Liver (tissue), 9 donors: ENCODE measurements around the gene TSKU. TPM values are rescaled to one million over a fixed set of nuclear protein-coding genes. Genes with fewer than 3 reads are reported as not detected.

ENCODE experiments used
- DNase-seq: peaks from one replicate; pipeline ENCODE4 v3.0.0-alpha.2; 2017; ENCODE audit warnings: low spot score
- H3K27ac ChIP-seq, 2 donors: one replicate each; pipeline ENCODE4 v1.7.0; 2013; ENCODE audit warnings: inconsistent platforms in 2 of 2, low read length in 2 of 2, control low read depth in 1 of 2, low read depth in 1 of 2, mild to moderate bottlenecking in 1 of 2
- H3K27me3 ChIP-seq, 4 donors: one replicate each; pipeline versions ENCODE4 v1.6.1 to v1.7.0; 2013; ENCODE audit warnings: low read length in 3 of 4, inconsistent platforms in 1 of 4, mild to moderate bottlenecking in 1 of 4, moderate library complexity in 1 of 4; ENCODE audit not compliant: control insufficient read depth in 4 of 4, insufficient read depth in 4 of 4
- H3K36me3 ChIP-seq, 4 donors: one replicate each; pipeline versions ENCODE4 v1.6.1 to v1.7.0; 2013; ENCODE audit warnings: low read length in 3 of 4, mild to moderate bottlenecking in 3 of 4, low read depth in 1 of 4, moderate library complexity in 1 of 4; ENCODE audit not compliant: control insufficient read depth in 4 of 4, insufficient read depth in 3 of 4
- H3K4me1 ChIP-seq, 4 donors: one replicate each; pipeline versions ENCODE4 v1.6.1 to v1.7.0; 2013; ENCODE audit warnings: low read length in 3 of 4, mild to moderate bottlenecking in 3 of 4, moderate library complexity in 1 of 4; ENCODE audit not compliant: control insufficient read depth in 4 of 4, insufficient read depth in 4 of 4
- H3K4me3 ChIP-seq, 3 donors: one replicate each; pipeline versions ENCODE4 v1.6.1 to v1.7.0; 2013; ENCODE audit warnings: low read length in 3 of 3, control low read depth in 1 of 3, low read depth in 1 of 3, mild to moderate bottlenecking in 1 of 3
- H3K9ac ChIP-seq, 2 donors: one replicate each; pipeline ENCODE4 v1.7.0; 2013; ENCODE audit warnings: low read length in 2 of 2, mild to moderate bottlenecking in 2 of 2, moderate library complexity in 2 of 2, control low read depth in 1 of 2, low read depth in 1 of 2
- H3K9me3 ChIP-seq, 4 donors: one replicate each; pipeline versions ENCODE4 v1.6.1 to v1.7.0; 2013; ENCODE audit warnings: low read length in 3 of 4; ENCODE audit not compliant: control insufficient read depth in 4 of 4
- ATF3 ChIP-seq: IDR thresholded peaks from 2 replicates; pipeline ENCODE4 v1.6.1; 2016; ENCODE audit warnings: antibody characterized with exemption
- EGR1 ChIP-seq, 2 donors: IDR thresholded peaks; 2 replicates each; pipeline ENCODE4 v1.6.1; 2016 to 2018; ENCODE audit warnings: antibody characterized with exemption in 2 of 2, low read depth in 2 of 2
- FOXA1 ChIP-seq: IDR thresholded peaks from 2 replicates; pipeline ENCODE4 v1.6.1; 2016; ENCODE audit warnings: antibody characterized with exemption
- FOXA2 ChIP-seq: IDR thresholded peaks from 2 replicates; pipeline ENCODE4 v1.6.1; 2016; ENCODE audit warnings: antibody characterized with exemption
- GABPA ChIP-seq, 2 donors: IDR thresholded peaks in 1 of 2; conservative IDR thresholded peaks in 1 of 2; 2 replicates each; pipeline ENCODE4 v1.6.1; 2016; ENCODE audit warnings: antibody characterized with exemption in 2 of 2, mild to moderate bottlenecking in 1 of 2, moderate library complexity in 1 of 2
- HNF4A ChIP-seq, 2 donors: conservative IDR thresholded peaks; 2 replicates each; pipeline ENCODE4 v1.6.1; 2016; ENCODE audit warnings: antibody characterized with exemption in 2 of 2, mild to moderate bottlenecking in 2 of 2
- HNF4G ChIP-seq: IDR thresholded peaks from 2 replicates; pipeline ENCODE4 v1.6.1; 2016; ENCODE audit warnings: antibody characterized with exemption
- JUND ChIP-seq, 2 donors: IDR thresholded peaks; 2 replicates each; pipeline ENCODE4 v1.6.1; 2016; ENCODE audit warnings: antibody characterized with exemption in 2 of 2
- NR2F2 ChIP-seq: IDR thresholded peaks from 2 replicates; pipeline ENCODE4 v1.6.1; 2016; ENCODE audit warnings: antibody characterized with exemption
- RAD21 ChIP-seq, 2 donors: IDR thresholded peaks; 2 replicates each; pipeline ENCODE4 v1.6.1; 2016; ENCODE audit warnings: antibody characterized with exemption in 2 of 2, mild to moderate bottlenecking in 2 of 2
- RXRA ChIP-seq, 2 donors: IDR thresholded peaks; 2 replicates each; pipeline ENCODE4 v1.6.1; 2017 to 2018; ENCODE audit warnings: antibody characterized with exemption in 2 of 2, mild to moderate bottlenecking in 1 of 2
- SP1 ChIP-seq: IDR thresholded peaks from 2 replicates; pipeline ENCODE4 v1.6.1; 2018; ENCODE audit warnings: antibody characterized with exemption, mild to moderate bottlenecking
- TAF1 ChIP-seq: conservative IDR thresholded peaks from 2 replicates; pipeline ENCODE4 v1.6.1; 2016; ENCODE audit warnings: antibody characterized with exemption, mild to moderate bottlenecking
- YY1 ChIP-seq: IDR thresholded peaks from 2 replicates; pipeline ENCODE4 v1.6.1; 2016; ENCODE audit warnings: antibody characterized with exemption, mild to moderate bottlenecking
- WGBS: extraction: QIAGEN DNeasy Blood & Tissue Kit; methylation state at CpG from one replicate; pipeline ENCODE4 v1.1.7; 2013; 5-methylcytosine and 5-hydroxymethylcytosine counted together
- polyA plus RNA-seq, 2 donors: library from polyadenylated mRNA; stranded (reverse) in 1 of 2; unstranded in 1 of 2; fragments of 200-250 nt in 1 of 2; fragments of >200 nt in 1 of 2; fragmentation: Nextera tagmentation in 1 of 2; extraction: Ambion mirVana in 1 of 2; gene quantifications; one replicate each; pipeline versions ENCODE4 v1.2.1 to v1.2.3, GENCODE V29; 2013 to 2015
- total RNA-seq, 2 donors: library from RNA; depleted of rRNA; stranded (reverse); fragments of >200 nt; gene quantifications; one replicate each; pipeline ENCODE4 v1.2.3, GENCODE V29; 2014
- TF ChIP-seq, protein P1 (sequence below): fragments of 150-350 bp; IDR thresholded peaks from 2 replicates; pipeline ENCODE4 v1.5.1; 2017; ENCODE audit warnings: improper control_type of control experiment, low read depth, low read length; ENCODE audit not compliant: missing input control
- TF ChIP-seq, protein P2 (sequence below): IDR thresholded peaks from 2 replicates; pipeline ENCODE4 v1.6.1; 2016; ENCODE audit warnings: antibody characterized with exemption, mild to moderate bottlenecking
- TF ChIP-seq, protein P3 (sequence below): IDR thresholded peaks from 2 replicates; pipeline ENCODE4 v1.6.1; 2016; ENCODE audit warnings: antibody characterized with exemption
- TF ChIP-seq, protein P4 (sequence below): IDR thresholded peaks from 2 replicates; pipeline ENCODE4 v1.6.1; 2016; ENCODE audit warnings: antibody characterized with exemption
- donor health status: healthy.
- donor health status: healthy.
- donor health status: healthy.
- donor health status: healthy.
- donor health status: healthy.

TSKU gene
- total and polyA plus RNA-seq, 4 donors = 3.3 to 492 (median 46.0) TPM

- Histone ChIP-seq H3K27ac (no peak overlapping the region), H3K9me3 (no peaks in the 10 kb centered on the region), H3K27me3 (no peaks in the 10 kb centered on the region), H3K9ac (no peak overlapping the region), H3K4me3 (no peak overlapping the region), H3K36me3 (no peaks in the 10 kb centered on the region), H3K4me1 (peaks cover 0 to 5% (median 0%) of the 10 kb centered on the region in 4 donors)
- TF ChIP-seq, protein P1, sequence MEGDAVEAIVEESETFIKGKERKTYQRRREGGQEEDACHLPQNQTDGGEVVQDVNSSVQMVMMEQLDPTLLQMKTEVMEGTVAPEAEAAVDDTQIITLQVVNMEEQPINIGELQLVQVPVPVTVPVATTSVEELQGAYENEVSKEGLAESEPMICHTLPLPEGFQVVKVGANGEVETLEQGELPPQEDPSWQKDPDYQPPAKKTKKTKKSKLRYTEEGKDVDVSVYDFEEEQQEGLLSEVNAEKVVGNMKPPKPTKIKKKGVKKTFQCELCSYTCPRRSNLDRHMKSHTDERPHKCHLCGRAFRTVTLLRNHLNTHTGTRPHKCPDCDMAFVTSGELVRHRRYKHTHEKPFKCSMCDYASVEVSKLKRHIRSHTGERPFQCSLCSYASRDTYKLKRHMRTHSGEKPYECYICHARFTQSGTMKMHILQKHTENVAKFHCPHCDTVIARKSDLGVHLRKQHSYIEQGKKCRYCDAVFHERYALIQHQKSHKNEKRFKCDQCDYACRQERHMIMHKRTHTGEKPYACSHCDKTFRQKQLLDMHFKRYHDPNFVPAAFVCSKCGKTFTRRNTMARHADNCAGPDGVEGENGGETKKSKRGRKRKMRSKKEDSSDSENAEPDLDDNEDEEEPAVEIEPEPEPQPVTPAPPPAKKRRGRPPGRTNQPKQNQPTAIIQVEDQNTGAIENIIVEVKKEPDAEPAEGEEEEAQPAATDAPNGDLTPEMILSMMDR = no peak
- no peak for DNase-seq
- WGBS = 93% methylated on average over 1 of the region's 1 CpG
These were observed 39.2 kb downstream of the TSKU start for GRCh38 chr11:76822406-76822805.

- Histone ChIP-seq H3K4me1 (peaks cover 0 to 5% (median 0%) of the 10 kb centered on the region in 4 donors), H3K36me3 (no peaks in the 10 kb centered on the region), H3K27ac (peak overlapping the region; percentile 16 to 48), H3K9ac (no peak overlapping the region), H3K4me3 (no peak overlapping the region), H3K27me3 (no peaks in the 10 kb centered on the region), H3K9me3 (no peaks in the 10 kb centered on the region)
- TF ChIP-seq NR2F2 = no peak
- no peak for TF ChIP-seq FOXA2
- TF ChIP-seq, protein P2, sequence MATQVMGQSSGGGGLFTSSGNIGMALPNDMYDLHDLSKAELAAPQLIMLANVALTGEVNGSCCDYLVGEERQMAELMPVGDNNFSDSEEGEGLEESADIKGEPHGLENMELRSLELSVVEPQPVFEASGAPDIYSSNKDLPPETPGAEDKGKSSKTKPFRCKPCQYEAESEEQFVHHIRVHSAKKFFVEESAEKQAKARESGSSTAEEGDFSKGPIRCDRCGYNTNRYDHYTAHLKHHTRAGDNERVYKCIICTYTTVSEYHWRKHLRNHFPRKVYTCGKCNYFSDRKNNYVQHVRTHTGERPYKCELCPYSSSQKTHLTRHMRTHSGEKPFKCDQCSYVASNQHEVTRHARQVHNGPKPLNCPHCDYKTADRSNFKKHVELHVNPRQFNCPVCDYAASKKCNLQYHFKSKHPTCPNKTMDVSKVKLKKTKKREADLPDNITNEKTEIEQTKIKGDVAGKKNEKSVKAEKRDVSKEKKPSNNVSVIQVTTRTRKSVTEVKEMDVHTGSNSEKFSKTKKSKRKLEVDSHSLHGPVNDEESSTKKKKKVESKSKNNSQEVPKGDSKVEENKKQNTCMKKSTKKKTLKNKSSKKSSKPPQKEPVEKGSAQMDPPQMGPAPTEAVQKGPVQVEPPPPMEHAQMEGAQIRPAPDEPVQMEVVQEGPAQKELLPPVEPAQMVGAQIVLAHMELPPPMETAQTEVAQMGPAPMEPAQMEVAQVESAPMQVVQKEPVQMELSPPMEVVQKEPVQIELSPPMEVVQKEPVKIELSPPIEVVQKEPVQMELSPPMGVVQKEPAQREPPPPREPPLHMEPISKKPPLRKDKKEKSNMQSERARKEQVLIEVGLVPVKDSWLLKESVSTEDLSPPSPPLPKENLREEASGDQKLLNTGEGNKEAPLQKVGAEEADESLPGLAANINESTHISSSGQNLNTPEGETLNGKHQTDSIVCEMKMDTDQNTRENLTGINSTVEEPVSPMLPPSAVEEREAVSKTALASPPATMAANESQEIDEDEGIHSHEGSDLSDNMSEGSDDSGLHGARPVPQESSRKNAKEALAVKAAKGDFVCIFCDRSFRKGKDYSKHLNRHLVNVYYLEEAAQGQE = peak; percentile 54
- TF ChIP-seq, protein P3, sequence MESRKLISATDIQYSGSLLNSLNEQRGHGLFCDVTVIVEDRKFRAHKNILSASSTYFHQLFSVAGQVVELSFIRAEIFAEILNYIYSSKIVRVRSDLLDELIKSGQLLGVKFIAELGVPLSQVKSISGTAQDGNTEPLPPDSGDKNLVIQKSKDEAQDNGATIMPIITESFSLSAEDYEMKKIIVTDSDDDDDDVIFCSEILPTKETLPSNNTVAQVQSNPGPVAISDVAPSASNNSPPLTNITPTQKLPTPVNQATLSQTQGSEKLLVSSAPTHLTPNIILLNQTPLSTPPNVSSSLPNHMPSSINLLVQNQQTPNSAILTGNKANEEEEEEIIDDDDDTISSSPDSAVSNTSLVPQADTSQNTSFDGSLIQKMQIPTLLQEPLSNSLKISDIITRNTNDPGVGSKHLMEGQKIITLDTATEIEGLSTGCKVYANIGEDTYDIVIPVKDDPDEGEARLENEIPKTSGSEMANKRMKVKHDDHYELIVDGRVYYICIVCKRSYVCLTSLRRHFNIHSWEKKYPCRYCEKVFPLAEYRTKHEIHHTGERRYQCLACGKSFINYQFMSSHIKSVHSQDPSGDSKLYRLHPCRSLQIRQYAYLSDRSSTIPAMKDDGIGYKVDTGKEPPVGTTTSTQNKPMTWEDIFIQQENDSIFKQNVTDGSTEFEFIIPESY = no peak
- peak; percentile 40 for TF ChIP-seq SP1
- TF ChIP-seq RAD21 (IDR thresholded peaks at IDR 0.05) = no peak
- no peak for TF ChIP-seq ATF3
- TF ChIP-seq EGR1 (IDR thresholded peaks at IDR 0.05; ENCODE audit: low read depth in 2 of 2) = no peak
- TF ChIP-seq, protein P4, sequence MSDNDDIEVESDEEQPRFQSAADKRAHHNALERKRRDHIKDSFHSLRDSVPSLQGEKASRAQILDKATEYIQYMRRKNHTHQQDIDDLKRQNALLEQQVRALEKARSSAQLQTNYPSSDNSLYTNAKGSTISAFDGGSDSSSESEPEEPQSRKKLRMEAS = no peak
- no peak for TF ChIP-seq TAF1
- no peak for TF ChIP-seq HNF4A (conservative IDR thresholded peaks at IDR 0.05)
- no peak for TF ChIP-seq YY1
- TF ChIP-seq RXRA (IDR thresholded peaks at IDR 0.05) = no peak
- no peak for TF ChIP-seq GABPA (IDR thresholded peaks at IDR 0.05 in 1 of 2, conservative IDR thresholded peaks at IDR 0.05 in 1 of 2)
- peak in 1 of 2 donors; percentile 37 for TF ChIP-seq JUND (IDR thresholded peaks at IDR 0.05)
- TF ChIP-seq, protein P1 = no peak
- TF ChIP-seq HNF4G = no peak
- TF ChIP-seq FOXA1 = no peak
- 71% methylated on average over 9 of the region's 9 CpGs for WGBS
- DNase-seq = no peak
These were observed 40.4 kb downstream of the TSKU start for GRCh38 chr11:76823481-76824028.
